Rectal smooth muscle tissue (tissue), 1 donor: ENCODE measurements around the gene LSAMP.

Experiments
- H3K27ac ChIP-seq: one replicate; pipeline ENCODE4 v1.7.0; 2013; ENCODE audit warnings: low read depth, low read length, inconsistent platforms
- H3K27me3 ChIP-seq: one replicate; pipeline ENCODE4 v1.7.0; 2013; ENCODE audit warnings: low read length; ENCODE audit not compliant: control insufficient read depth, insufficient read depth
- H3K36me3 ChIP-seq: one replicate; pipeline ENCODE4 v1.7.0; 2013; ENCODE audit warnings: low read length; ENCODE audit not compliant: control insufficient read depth, insufficient read depth
- H3K4me1 ChIP-seq: one replicate; pipeline ENCODE4 v1.7.0; 2013; ENCODE audit warnings: low read length; ENCODE audit not compliant: control insufficient read depth, insufficient read depth
- H3K4me3 ChIP-seq: one replicate; pipeline ENCODE4 v1.7.0; 2013; ENCODE audit warnings: low read length
- H3K9ac ChIP-seq: one replicate; pipeline ENCODE4 v1.7.0; 2013; ENCODE audit warnings: low read length

Gene LSAMP

GRCh38 chr3:116039651-116039985 is 405.7 kb downstream of the LSAMP start:
- no peak overlapping the region for H3K4me3 ChIP-seq
- H3K4me1 ChIP-seq, result no peaks in the 10 kb centered on the region
- no peaks in the 10 kb centered on the region for H3K36me3 ChIP-seq
- H3K27ac ChIP-seq, result no peak overlapping the region
- H3K27me3 ChIP-seq, result no peaks in the 10 kb centered on the region
- no peak overlapping the region for H3K9ac ChIP-seq

- no peak overlapping the region for H3K4me3 ChIP-seq
- no peak overlapping the region for H3K27ac ChIP-seq
- no peaks in the 10 kb centered on the region for H3K4me1 ChIP-seq
- H3K36me3 ChIP-seq, result no peaks in the 10 kb centered on the region
- no peaks in the 10 kb centered on the region for H3K27me3 ChIP-seq
- H3K9ac ChIP-seq, result no peak overlapping the region
Observed at GRCh38 chr3:116038968-116039650, 406.2 kb downstream of the LSAMP start.

- H3K4me3 ChIP-seq, result no peak overlapping the region
- H3K27ac ChIP-seq, result no peak overlapping the region
- no peaks in the 10 kb centered on the region for H3K27me3 ChIP-seq
- no peaks in the 10 kb centered on the region for H3K36me3 ChIP-seq
- no peaks in the 10 kb centered on the region for H3K4me1 ChIP-seq
- no peak overlapping the region for H3K9ac ChIP-seq
Observed at GRCh38 chr3:116037954-116038911, 407.1 kb downstream of the LSAMP start.

GRCh38 chr3:116035429-116035828 is 409.9 kb downstream of the LSAMP start:
- no peaks in the 10 kb centered on the region for H3K36me3 ChIP-seq
- H3K4me3 ChIP-seq, result no peak overlapping the region
- H3K27ac ChIP-seq, result no peak overlapping the region
- no peaks in the 10 kb centered on the region for H3K27me3 ChIP-seq
- H3K4me1 ChIP-seq, result no peaks in the 10 kb centered on the region
- no peak overlapping the region for H3K9ac ChIP-seq

- H3K27ac ChIP-seq, result no peak overlapping the region
- no peak overlapping the region for H3K4me3 ChIP-seq
- H3K4me1 ChIP-seq, result no peaks in the 10 kb centered on the region
- no peaks in the 10 kb centered on the region for H3K27me3 ChIP-seq
- H3K36me3 ChIP-seq, result no peaks in the 10 kb centered on the region
- no peak overlapping the region for H3K9ac ChIP-seq
Observed at GRCh38 chr3:116034794-116035193, 410.5 kb downstream of the LSAMP start.

GRCh38 chr3:116034086-116034485 is 411.2 kb downstream of the LSAMP start:
- H3K4me3 ChIP-seq, result no peak overlapping the region
- H3K9ac ChIP-seq, result no peak overlapping the region
- H3K27ac ChIP-seq, result no peak overlapping the region
- H3K27me3 ChIP-seq, result no peaks in the 10 kb centered on the region
- no peaks in the 10 kb centered on the region for H3K36me3 ChIP-seq
- no peaks in the 10 kb centered on the region for H3K4me1 ChIP-seq

GRCh38 chr3:116033516-116033915 is 411.8 kb downstream of the LSAMP start:
- Histone ChIP-seq H3K27me3 (no peaks in the 10 kb centered on the region), H3K9ac (no peak overlapping the region), H3K27ac (no peak overlapping the region)

GRCh38 chr3:116032176-116032575 is 413.1 kb downstream of the LSAMP start:
- H3K27ac ChIP-seq, result no peak overlapping the region
- H3K4me1 ChIP-seq, result no peaks in the 10 kb centered on the region
- no peaks in the 10 kb centered on the region for H3K36me3 ChIP-seq
- no peak overlapping the region for H3K4me3 ChIP-seq
- no peak overlapping the region for H3K9ac ChIP-seq
- no peaks in the 10 kb centered on the region for H3K27me3 ChIP-seq

More at GRCh38 chr3:116033516-116033915, 411.8 kb downstream of the LSAMP start:
- H3K4me1 ChIP-seq, result no peaks in the 10 kb centered on the region
- H3K36me3 ChIP-seq, result no peaks in the 10 kb centered on the region
- H3K4me3 ChIP-seq, result no peak overlapping the region

- no peak overlapping the region for H3K27ac ChIP-seq
- H3K4me1 ChIP-seq, result no peaks in the 10 kb centered on the region
- no peaks in the 10 kb centered on the region for H3K36me3 ChIP-seq
- no peak overlapping the region for H3K9ac ChIP-seq
- H3K27me3 ChIP-seq, result no peaks in the 10 kb centered on the region
- H3K4me3 ChIP-seq, result no peak overlapping the region
Observed at GRCh38 chr3:116030131-116030850, 415.0 kb downstream of the LSAMP start.

GRCh38 chr3:116029266-116029665 is 416.0 kb downstream of the LSAMP start:
- H3K27ac ChIP-seq, result no peak overlapping the region
- H3K4me3 ChIP-seq, result no peak overlapping the region
- no peaks in the 10 kb centered on the region for H3K27me3 ChIP-seq
- no peak overlapping the region for H3K9ac ChIP-seq
- no peaks in the 10 kb centered on the region for H3K36me3 ChIP-seq
- no peaks in the 10 kb centered on the region for H3K4me1 ChIP-seq

GRCh38 chr3:116028157-116028556 is 417.1 kb downstream of the LSAMP start:
- Histone ChIP-seq H3K4me1 (no peaks in the 10 kb centered on the region), H3K4me3 (no peak overlapping the region), H3K36me3 (no peaks in the 10 kb centered on the region), H3K27ac (no peak overlapping the region), H3K9ac (no peak overlapping the region), H3K27me3 (no peaks in the 10 kb centered on the region)

GRCh38 chr3:116020989-116021388 is 424.3 kb downstream of the LSAMP start:
- Histone ChIP-seq H3K36me3 (no peaks in the 10 kb centered on the region), H3K4me1 (no peaks in the 10 kb centered on the region), H3K27me3 (no peaks in the 10 kb centered on the region), H3K27ac (no peak overlapping the region), H3K4me3 (no peak overlapping the region), H3K9ac (no peak overlapping the region)
